Placental epithelial cell (primary cell): ENCODE data around the gene VSIG4. TPM values are rescaled to one million over a fixed set of nuclear protein-coding genes. Genes with fewer than 3 reads are reported as not detected.

Experiments used
- total RNA-seq: library from RNA; depleted of rRNA; stranded (reverse); fragments of >200 nt; gene quantifications from 2 replicates; pipeline ENCODE4 v1.2.3, GENCODE V29; 2012

VSIG4 gene
- not detected in 2 replicates for total RNA-seq

GRCh38 chrX:66039944-66040343 is at the start of gene VSIG4:
TSS of gene VSIG4 (minus strand) at chrX:66040080. CDS start at chrX:66039998, 82 bp downstream.

Other genes starting within 250 kb of the VSIG4 start
- gene HEPH, start 124.2 kb upstream of the VSIG4 start, total RNA-seq: under 0.01 TPM in 2 replicates